Renal pelvis (tissue), 4 donors: ENCODE measurements around the gene ALDH1A3. TPM values are rescaled to one million over a fixed set of nuclear protein-coding genes. Genes with fewer than 3 reads are reported as not detected.

Source experiments
- DNase-seq: peaks from one replicate; pipeline ENCODE4 v3.0.0-alpha.2; 2013
- polyA plus RNA-seq, 3 donors: library from polyadenylated mRNA; unstranded; fragments of 120-200 nt; gene quantifications; one replicate each; pipeline ENCODE4 v1.2.1, GENCODE V29; 2013; ENCODE audit not compliant: insufficient read length in 3 of 3

ALDH1A3 gene
- polyA plus RNA-seq, 3 donors: 2.1 to 5.5 (median 4.4) TPM

DNA sequence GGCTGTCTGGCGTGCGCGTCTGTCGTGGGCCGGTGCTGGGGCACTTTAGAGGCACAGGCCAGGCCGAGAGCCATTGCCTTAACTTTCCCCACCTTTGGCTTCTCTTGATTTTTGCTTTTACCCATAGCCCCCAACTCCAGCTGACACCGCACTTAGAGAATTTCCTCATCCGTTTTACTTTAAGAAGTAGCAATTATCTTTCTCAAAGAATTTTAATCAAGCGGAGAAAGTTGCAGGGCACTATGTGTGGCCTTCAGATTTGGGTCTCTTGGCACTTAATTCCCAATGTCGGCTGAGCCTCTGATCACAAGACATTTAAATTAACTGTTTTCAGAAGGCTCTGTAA, 1.2 kb downstream of the ALDH1A3 start:
- no peak for DNase-seq

DNA sequence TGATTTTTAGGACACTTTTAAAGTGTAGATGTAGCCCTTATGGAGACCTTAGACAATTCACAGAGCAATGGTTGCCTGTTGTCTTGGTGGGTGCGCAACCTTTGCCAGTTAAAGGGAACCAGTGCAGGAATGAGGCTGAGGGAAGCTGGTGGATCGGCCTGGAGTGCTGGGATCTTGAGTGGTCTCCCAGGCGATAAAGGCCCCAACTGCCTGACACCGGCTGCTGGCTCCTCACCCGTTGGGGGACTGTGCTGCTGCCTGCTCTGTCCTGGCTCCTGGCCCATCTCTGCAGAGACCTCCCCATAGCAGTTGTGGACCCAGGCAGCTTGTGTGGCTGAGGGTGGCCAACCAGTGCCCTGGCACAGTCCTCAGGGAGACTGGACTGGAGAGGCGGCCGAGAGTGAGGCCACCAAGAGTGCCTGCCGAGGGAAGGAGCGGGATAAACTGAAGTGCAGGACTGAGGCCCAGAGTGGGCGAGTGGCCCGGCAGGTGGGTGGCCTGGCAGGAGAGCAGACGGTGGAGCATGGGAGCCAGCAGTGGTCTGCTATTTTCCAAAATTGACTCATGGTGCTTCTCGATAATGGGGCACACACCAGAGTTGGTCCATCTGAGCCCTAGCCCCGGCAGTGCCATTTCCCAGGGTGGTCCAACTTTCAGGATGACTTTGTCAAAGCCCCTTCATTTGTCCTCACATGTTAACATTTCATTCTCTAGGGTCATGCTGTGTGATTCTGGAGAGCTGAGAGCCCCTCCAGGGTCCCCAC, 2.1 kb downstream of the ALDH1A3 start:
- DNase-seq: no peak

DNA sequence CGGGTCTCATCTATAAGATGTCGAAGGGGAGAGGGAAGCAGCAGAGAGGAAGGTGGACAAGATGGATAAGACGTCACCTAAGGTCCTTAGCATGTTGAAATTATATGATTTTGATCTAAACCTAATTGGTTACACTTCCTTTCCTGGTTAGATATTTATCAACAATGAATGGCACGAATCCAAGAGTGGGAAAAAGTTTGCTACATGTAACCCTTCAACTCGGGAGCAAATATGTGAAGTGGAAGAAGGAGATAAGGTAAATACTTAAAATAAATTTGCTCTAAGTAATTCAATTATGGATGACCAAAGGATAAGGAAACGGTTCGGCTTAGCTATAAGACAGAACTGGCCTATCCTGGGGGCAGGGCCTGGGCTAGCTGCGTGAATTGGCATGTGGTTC, 5.5 kb downstream of the ALDH1A3 start:
- DNase-seq: no peak

DNA sequence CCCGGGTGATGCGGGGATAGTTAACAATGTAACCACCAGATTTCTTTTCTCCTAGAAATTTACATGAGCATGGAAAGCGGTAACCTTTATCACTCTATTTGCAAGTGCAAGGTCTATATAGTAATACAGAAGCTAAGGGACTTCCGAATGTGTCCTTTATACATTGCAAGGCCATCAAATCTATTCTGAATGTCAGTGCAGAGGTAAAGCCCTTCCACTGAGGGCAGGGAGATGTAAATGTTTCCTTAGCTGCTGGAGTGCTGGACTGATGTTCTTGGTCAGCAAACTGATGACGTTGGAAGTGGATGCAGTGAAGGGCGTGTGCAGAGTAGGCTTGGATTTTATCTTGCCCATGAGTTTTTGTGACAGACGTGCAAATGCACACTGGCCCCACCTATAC, 6.2 kb downstream of the ALDH1A3 start:
- no peak for DNase-seq

- DNase-seq: no peak
Observed at GRCh38 chr15:100887211-100887913, 7.7 kb downstream of the ALDH1A3 start.

DNA sequence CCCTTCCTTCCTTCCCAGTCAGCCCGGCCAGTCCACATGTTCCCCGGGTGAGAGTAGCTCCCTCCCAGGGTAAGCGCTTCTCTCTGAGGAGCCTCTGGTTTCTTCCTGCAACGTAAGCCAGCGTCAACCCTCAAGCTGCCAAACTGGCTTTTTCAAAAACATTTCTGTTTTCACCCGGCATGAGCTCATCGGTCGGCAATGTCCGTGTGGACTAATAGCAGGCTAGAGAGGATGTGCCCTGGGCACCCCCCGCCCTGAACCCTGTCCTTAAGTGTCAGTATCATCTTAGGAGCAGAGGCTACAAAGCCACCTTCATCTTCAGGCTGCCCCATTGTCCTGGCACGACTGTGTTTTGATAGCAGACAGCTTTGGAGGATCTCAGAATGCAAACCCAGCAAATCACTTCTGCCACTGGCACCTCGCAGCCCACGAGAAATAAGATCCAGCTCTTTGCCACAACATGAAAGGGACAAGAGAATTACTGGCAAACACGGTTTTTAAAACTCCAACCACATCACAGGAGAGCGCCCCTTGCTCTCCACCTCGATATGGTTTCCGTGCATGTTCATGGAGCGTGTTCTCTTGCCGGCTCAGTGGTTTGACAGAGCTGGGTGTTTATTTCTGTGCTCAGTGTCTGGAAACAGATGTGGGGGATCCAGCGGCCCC, 9.9 kb downstream of the ALDH1A3 start:
- peak; percentile 62 for DNase-seq

DNA sequence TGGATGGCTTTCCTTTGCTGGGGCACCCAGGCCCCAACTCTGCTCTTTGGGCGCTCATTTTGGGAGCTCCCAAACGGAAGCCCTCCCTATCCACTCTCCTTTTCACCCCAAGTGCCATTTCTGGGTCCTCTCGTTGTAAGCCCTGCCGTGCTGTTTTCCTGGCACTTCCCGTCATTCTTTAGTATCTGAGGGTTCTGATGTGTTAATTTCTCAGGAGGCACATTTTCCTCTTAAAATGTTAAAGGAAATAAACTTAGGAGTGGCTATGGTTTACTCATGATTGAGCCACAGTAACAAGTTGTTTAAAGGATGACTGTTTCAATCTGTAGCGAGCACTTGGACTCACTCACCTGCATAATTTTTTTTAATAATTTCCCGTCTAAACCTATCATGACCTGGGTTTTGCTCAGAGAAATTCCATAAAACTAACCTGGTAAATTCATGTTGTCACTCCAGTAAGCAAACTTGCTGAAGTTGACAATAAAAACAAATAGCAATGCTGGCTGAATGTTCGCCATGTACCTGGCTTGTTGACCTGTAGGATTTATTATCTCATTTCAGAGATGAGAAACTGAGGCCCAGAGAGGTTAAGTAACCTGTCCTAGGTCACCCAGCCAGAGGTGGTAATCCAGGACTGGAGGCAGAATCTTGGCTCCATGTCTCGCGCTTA, 10.6 kb downstream of the ALDH1A3 start:
- DNase-seq: no peak

DNA sequence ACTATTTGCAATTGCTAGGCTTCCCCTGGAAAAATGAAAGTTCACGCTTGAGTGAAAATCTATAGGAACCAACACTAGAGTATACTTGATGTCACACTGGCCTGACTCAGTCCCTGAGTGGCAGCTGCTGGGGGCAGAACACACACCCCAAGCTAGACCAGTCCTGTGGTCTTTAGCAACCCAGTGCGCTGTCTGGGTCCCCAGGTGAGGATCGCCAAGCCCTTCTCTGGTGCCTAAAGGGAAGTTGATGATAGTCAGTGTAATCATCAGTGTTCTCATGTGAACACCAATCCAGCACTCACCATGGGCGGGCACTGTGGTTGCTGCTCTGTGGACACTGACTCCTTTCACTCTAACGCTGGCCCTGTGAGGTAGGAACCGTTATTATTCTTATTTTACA, 11.2 kb downstream of the ALDH1A3 start:
- no peak for DNase-seq

DNA sequence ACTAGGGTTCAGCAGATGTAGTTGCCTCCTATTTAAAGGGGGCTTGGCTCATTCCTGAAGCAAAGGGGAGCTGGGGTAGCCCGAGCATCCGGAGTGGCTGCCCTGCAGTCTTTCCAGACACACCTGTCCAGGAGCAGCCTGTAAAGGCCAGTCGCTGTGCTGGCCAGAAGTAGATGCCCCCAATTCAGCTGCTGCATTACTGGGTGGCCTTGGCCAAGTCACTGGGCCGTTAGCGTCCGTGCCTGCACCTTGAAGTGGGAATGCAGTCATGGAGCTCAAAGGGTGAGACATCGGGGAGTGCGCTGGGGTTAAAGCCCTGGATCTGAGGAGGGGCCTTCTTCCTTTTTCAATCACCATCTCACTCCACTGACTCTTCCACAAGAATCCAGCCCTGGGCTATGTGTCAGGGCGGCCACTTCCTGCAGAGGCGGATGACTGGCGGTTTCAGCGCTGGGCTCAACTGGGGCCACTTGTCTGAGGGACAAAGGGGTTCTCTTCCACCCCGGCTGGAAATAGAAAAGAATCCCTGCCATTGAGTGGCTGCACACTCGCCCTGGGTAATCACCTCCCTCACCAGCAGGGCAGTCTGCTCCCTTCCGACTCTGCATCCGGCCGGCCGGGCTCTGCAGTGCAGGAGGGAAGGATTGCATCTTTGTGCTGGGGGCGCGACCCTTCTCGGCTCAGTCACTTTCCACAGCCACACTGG, 11.8 kb downstream of the ALDH1A3 start:
- no peak for DNase-seq

- DNase-seq: no peak
Observed at GRCh38 chr15:100892013-100892355, 12.4 kb downstream of the ALDH1A3 start.

- no peak for DNase-seq
Observed at GRCh38 chr15:100893261-100893963, 13.8 kb downstream of the ALDH1A3 start.

GRCh38 chr15:100893964-100894295, 14.3 kb downstream of the ALDH1A3 start:
- no peak for DNase-seq

- DNase-seq: no peak
Observed at GRCh38 chr15:100895721-100896120, 16.1 kb downstream of the ALDH1A3 start.

GRCh38 chr15:100897221-100898151, 17.9 kb downstream of the ALDH1A3 start:
- no peak for DNase-seq

DNA sequence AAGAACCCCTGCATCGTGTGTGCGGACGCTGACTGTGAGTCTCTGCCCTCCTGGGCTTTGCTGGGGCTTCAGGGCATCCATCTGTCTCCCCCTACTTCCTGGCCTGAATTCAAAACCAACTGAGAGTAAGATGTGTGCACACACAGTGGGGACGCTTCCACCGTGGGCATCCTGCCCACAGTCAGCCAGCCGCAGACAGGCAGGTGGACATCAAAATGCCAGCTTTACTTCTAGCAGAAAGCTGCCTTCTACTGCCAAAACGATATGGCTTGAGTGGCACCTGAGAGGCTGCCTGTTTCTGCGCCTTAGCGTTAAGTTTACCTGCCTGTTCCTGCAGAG, 18.5 kb downstream of the ALDH1A3 start:
- no peak for DNase-seq

- DNase-seq: no peak
Observed at GRCh38 chr15:100898661-100899462, 19.2 kb downstream of the ALDH1A3 start.

DNA sequence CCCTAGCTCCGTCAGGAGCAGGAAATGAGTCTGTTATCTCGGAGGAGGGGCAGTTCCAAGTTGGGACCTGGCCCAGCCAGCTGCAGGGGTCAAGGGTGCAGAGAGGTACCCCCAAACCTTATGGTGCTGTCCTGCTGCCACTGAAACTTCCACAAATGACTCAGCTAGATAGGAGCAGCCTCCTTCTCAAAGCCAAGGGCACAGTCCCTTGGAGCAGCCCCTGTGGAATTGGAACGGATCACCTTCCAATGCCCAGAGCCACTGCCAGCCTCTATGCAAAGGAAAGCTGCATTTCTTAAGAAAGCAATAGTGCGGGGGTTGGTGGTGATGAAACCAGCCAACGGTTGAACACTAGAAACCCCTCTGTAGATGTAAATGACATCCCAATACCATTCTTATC, 20.0 kb downstream of the ALDH1A3 start:
- no peak for DNase-seq

DNA sequence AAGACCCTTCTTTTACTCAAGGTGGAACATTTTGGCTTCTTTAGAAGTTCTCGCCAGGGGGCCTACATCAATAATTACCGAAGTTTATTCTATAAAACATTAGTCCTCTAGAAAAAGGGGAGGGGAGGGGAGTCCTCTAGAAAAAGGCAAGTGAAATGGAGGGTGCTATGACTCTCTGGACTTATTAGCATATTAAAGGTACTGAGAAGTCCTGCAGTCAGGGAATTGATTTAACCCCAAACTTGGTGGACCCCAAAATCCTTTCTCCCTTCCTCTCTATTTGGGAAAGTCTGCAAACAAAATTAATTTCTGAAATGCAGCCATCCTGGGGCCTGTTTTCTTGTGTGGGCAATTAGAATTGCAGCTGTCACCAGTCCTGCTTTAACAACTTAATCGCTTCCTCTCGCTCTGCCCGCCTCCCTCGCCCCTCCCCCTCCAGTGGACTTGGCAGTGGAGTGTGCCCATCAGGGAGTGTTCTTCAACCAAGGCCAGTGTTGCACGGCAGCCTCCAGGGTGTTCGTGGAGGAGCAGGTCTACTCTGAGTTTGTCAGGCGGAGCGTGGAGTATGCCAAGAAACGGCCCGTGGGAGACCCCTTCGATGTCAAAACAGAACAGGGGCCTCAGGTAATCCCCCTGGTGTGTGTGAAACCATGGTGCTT, 20.6 kb downstream of the ALDH1A3 start:
- no peak for DNase-seq

GRCh38 chr15:100900795-100901169, 21.2 kb downstream of the ALDH1A3 start:
- no peak for DNase-seq
